HPDE6-E6E7 (cell line): ENCODE results near the gene DCC.
"Not testable (repeated sequence)": the region's sequence is repeated elsewhere in the genome, so short reads cannot be mapped to it uniquely, and the experiment has no call there.

ENCODE experiments used
- DNase-seq: peaks from one replicate; pipeline ENCODE4 v3.0.0; 2011; ENCODE audit warnings: missing footprints; ENCODE audit errors: extremely low spot score

DCC gene

GRCh38 chr18:53382870-53383269, 1042.9 kb downstream of the DCC start:
- DNase-seq, result no peak

DNA sequence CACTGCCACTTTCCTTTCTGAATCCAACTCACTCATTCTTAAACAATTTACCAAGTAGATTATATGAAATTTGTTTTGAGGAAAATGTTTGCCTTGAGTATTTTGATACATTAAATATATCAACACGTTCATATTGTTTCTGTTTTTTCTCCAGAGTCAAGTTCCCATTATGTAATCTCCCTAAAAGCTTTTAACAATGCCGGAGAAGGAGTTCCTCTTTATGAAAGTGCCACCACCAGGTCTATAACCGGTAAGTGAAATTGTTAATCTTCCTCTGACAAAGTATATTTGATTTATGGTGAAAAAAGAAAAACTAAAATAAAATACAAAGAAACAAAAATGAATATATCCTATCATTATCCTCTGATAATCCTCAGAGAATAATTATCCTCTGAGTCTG, 1045.9 kb downstream of the DCC start:
- DNase-seq, result no peak

- no peak for DNase-seq
These were observed 1047.6 kb downstream of the DCC start for GRCh38 chr18:53387581-53387980.

- no peak for DNase-seq
These were observed 1062.7 kb downstream of the DCC start for GRCh38 chr18:53402670-53403069.

- DNase-seq, result no peak
These were observed 1068.3 kb downstream of the DCC start for GRCh38 chr18:53408271-53408670.

GRCh38 chr18:53411511-53411910, 1071.5 kb downstream of the DCC start:
- DNase-seq, result no peak

DNA sequence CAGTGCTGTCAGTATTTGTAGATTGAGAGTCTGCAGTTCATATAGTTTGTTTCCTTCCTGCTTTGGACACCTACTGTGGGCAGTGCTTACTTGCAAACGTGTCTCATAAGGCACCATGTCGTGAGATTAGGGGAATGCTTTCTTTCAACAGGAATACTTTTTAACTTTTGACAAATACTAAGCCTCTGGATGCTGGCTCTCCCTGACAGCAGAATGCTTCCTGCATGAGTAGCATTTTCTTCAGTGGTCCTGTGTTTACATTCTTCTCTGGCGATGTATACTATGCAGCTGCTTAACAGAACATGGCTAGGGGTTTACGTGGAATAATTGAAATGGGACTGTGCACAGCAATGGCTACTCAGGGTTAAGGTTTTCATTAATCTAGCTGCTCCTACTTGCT, 1077.0 kb downstream of the DCC start:
- no peak for DNase-seq

DNA sequence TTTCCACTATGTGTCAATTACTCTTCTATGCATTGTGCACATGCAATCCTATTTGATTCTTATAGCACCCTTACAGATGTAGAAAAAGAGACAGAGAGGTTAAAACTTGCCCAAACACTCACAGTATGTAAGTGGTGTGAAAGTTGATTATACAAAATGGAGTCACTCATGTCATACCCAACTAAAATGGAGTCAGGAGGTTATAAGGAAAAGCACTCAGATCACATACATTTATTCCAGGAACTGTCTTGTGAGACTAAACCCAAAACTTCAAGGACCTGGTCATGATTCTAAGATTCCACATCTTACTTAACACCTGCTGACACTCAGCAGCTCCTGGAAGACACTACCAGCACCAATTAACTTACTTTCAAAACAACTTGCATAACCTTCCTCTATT, 1081.9 kb downstream of the DCC start:
- DNase-seq, result no peak

DNA sequence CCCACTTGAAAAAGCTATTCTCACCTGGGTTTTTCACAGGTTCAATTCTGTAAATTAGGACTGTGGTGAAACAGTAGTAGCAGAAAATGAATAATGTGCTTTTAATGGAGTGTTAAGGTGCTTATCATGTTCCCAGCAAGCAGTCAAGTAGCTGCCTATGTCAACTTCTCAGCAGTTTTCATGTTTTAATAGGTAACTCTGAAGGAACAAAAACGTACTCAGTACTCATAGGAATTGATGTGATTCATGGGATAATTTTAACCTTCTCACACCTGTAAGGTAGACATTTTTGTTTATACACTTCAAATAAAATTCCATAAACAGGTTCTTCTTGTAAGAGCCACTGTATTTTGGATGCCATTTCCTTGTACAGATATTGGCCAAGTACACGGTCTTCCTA, 1082.9 kb downstream of the DCC start:
- DNase-seq, result no peak

DNA sequence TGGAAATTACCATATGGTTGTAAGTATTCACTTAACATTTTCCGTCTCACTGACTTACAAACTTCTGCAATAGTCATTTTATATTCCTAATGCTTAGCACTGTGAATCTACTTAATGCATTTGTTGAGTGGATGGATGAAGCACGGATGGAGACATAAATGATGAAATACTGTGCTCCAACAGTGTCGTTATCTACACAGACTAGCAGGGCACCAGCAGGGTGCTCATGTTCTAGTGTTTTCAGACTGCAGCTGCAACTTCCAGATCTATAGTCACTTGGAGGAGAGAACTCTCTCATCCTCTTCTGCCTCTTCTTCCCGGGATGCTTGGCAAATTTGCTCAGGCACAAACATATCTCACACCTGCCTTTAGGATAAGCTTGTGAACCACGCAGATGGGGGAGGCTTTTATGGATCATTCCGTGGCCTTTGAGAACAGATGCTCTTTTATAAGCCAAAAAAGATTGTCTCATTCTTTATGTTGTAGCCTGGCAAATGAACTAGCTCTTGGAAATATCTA, 1086.7 kb downstream of the DCC start:
- DNase-seq, result no peak

DNA sequence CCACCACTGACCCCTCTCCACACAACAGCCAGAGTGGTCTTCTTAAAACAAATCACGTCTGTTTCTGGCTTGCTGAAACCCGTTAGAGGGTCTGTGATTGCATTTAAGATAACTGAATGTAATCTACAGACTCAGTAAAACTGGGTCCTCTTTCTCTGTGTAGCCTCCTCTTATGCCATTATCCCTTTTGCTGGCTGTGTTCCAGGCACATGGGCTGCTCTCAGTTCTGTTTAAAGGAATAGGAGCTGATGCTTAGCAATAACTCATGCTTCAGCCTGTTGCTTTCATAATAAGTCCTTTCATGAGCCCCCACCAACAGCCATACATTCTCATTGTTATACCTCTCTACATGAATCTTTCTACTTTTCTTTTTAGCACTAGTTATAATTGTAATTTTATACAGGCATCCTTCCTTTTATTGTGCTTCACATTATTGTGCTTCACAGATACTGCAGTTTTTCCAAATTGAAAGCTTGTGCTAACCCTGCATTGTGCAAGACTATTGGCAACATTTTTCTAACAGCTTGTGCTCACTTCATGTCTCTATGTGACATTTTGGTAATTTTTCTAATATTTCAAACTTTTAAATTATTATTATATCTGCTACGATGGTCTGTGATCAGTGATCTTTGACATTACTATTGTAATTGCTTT, 1101.9 kb downstream of the DCC start:
- no peak for DNase-seq

DNA sequence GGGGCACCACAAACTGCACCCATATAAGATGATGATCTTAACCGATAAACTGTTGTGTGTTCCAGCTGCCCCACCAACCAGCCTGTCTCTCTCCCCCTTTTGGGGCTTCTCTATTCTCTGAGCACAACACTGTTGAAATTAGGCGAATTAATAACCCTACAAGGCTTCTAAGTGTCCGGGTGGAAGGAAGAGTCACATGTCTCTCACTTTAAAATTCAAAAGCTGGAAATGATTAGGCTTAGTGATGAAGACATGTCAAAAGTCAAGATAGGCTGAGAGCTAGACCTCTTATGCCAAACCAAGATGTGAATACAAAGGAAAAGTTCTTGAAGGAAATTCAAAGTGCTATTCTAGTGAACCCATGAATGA, 1102.4 kb downstream of the DCC start:
- DNase-seq, result no peak

DNA sequence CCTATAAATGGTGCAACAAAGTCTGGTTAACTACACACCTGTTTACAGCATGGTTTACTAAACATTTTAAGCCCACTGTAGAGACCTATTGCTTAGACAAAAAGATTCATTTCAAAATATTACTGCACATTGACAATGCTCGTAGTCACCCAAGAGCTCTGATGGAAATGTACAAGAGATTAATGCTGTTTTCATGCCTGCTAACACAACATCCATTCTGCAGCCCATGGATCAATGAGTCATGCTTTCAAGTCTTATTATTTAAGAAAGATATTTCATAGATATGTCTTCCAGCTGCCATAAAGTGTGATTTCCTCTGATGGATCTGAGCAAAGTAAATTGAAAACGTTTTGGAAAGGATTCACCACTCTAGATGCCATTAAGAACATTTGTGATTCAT, 1103.3 kb downstream of the DCC start:
- no peak for DNase-seq

DNA sequence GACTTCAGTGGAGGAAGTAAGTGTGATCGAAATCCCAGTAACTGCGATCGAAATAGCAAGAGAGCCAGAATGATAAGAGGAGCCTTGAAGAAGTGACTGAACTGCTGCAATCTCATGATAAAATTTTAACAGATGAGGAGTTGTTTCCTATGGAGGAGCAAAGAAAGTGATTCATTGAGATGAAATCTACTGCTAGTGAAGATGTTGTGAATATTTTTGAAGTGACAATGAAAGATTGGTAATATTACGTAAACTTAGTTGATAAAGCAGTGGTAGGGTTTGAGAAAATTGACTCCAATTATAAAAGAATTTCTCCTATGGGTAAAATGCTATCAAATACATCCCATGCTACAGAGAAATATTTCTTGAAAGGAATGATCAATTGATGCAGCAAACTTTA, 1103.8 kb downstream of the DCC start:
- DNase-seq, result no peak

DNA sequence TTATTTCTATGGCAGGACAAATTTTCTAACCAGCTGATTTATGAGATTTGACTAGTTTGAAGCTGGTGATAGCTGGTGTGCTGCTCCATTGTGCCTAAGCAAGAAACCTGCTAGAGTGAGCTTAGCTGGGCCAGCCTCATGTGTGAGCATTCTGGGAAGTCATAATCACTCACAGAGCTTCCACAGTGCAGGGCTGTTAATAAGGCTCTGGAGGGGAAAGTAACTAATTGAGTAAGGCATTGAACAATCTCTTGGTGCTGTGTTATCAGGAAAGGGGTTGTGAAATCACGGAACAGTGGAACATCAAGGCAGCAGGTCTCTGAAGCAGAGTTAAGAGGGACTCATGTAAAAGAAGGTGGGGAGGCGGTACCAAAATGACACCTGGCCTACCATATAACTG, 1111.9 kb downstream of the DCC start:
- DNase-seq, result no peak

GRCh38 chr18:53457068-53457467, 1117.1 kb downstream of the DCC start:
- DNase-seq, result no peak

DNA sequence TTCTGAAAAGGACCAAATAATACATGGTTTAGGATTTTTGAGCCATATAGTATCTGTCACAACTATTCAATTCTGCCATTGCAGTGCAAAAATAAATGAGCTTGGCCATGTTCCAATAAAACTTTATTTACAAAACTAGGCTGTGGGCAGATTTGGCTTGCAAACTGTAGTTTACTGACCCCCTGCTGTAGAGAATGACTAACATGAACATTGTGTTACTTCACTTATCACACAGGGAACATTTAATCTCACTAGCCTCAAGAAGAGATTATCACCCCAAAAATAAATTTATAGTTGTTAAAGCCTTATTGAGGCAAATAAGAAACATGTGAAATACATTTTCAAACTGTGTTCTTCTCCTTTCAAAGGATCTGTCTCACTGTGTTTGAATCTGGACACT, 1118.3 kb downstream of the DCC start:
- no peak for DNase-seq

DNA sequence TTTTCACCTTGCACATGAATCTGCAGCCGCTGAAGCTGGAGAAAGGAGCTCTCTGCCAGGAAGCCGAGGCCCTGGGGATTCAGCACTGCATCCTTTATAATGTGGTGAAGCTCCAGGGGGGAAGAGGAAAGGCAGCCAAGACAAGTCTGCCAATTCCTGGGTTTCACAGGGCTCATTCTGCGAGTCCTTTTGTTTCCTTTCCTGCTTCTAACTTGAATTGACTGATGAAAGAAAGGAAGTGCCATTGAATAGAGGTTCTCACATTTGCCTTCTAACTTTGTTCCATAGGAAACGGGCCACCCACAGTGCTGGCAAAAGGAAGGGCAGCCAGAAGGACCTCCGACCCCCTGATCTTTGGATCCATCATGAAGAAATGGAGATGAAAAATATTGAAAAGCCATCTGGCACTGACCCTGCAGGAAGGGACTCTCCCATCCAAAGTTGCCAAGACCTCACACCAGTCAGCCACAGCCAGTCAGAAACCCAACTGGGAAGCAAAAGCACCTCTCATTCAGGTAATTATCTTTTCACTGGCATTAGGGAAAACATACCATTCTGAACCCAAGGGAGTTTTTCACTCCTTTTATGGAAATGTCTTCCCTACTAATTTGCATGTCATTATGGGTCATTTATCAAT, 1119.1 kb downstream of the DCC start:
- no peak for DNase-seq

- DNase-seq, result no peak
These were observed 1127.8 kb downstream of the DCC start for GRCh38 chr18:53467756-53468155.

- DNase-seq, result not testable (repeated sequence)
These were observed 1128.2 kb downstream of the DCC start for GRCh38 chr18:53468173-53468572.

DNA sequence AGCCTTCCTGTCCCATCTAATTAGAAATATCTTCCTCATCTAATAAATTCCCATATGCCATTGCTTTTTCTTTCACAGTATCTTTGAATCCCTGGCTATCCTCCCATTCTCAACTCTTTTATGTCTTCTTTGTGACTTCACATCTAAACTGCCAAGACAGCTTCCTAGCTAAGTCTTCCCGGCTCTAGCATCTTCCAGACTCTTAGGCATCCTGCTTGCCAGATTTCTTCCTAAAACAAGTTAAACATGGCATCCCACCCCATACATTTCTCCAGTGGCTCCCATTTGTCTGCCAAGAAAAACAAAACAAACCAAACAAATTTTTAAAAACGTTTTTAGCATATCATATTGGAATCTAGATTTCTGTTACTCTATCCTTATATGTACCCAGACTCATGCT, 1132.5 kb downstream of the DCC start:
- DNase-seq, result no peak

- no peak for DNase-seq
These were observed 1138.2 kb downstream of the DCC start for GRCh38 chr18:53478155-53478554.

GRCh38 chr18:53486296-53486695, 1146.3 kb downstream of the DCC start:
- DNase-seq, result no peak

DNA sequence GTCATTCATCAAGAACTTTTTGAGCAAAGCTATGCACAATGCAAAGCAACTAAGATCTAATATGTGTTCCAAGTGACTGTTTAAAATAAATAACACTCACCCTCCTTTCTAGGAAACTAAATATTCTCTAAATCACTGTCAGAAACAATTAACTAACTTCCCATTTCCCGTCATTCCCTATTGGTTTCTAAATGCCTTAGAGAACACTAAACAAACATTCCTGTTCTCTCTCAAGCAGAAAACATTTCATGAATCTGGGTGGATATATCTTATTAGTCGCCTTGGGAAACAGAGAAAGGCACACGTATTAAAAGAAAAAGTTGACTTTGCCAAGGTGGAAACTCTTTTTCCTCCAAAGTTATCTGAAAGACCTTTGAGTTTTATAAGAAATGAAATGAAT, 1149.3 kb downstream of the DCC start:
- DNase-seq, result no peak
